22Rv1 (cell line): ENCODE results near the gene UQCRC1.

Experiments
- H3K27ac ChIP-seq: fragments of 450-650 bp; 2 replicates; pipeline ENCODE4 v1.5.1; 2017
- ZFX ChIP-seq: fragments of 450-650 bp; IDR thresholded peaks from 2 replicates; pipeline ENCODE4 v1.6.1; 2017; ENCODE audit warnings: antibody characterized with exemption, borderline replicate concordance
- TF ChIP-seq, protein P1 (sequence below): fragments of 450-650 bp; IDR thresholded peaks from 2 replicates; pipeline ENCODE4 v1.5.1; 2017; ENCODE audit warnings: mild to moderate bottlenecking

UQCRC1 gene

DNA sequence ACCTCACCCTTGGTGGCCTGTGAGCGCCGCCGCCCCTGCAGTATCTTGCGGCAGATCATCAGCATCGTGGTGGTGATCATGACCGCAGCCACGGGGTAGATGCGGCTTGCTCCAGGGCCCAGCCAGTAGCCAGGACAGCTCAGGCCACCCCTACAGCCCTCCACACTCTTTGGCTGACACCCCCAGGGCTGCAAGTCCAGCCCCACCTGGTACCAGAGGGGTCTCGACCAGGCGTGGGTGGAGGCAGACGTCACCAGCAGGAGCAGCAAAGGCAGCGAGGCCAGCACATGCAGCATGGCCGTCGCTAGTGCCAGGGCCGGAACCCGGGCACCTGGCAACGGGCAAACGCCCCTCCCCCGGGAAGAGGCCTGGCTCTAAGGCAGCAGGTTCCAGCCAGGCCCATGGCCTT lies 12.0 kb upstream of the UQCRC1 start, which contains the start of gene TMEM89:
Gene TMEM89 (minus strand): TSS at position 309 of the 409 bp plus-strand sequence. CDS start 13 bp downstream, at position 296.
- H3K27ac ChIP-seq: peak within 1 kb of the TSS; percentile 90
- no peak for TF ChIP-seq ZFX
- TF ChIP-seq, protein P1, sequence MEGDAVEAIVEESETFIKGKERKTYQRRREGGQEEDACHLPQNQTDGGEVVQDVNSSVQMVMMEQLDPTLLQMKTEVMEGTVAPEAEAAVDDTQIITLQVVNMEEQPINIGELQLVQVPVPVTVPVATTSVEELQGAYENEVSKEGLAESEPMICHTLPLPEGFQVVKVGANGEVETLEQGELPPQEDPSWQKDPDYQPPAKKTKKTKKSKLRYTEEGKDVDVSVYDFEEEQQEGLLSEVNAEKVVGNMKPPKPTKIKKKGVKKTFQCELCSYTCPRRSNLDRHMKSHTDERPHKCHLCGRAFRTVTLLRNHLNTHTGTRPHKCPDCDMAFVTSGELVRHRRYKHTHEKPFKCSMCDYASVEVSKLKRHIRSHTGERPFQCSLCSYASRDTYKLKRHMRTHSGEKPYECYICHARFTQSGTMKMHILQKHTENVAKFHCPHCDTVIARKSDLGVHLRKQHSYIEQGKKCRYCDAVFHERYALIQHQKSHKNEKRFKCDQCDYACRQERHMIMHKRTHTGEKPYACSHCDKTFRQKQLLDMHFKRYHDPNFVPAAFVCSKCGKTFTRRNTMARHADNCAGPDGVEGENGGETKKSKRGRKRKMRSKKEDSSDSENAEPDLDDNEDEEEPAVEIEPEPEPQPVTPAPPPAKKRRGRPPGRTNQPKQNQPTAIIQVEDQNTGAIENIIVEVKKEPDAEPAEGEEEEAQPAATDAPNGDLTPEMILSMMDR: no peak

DNA sequence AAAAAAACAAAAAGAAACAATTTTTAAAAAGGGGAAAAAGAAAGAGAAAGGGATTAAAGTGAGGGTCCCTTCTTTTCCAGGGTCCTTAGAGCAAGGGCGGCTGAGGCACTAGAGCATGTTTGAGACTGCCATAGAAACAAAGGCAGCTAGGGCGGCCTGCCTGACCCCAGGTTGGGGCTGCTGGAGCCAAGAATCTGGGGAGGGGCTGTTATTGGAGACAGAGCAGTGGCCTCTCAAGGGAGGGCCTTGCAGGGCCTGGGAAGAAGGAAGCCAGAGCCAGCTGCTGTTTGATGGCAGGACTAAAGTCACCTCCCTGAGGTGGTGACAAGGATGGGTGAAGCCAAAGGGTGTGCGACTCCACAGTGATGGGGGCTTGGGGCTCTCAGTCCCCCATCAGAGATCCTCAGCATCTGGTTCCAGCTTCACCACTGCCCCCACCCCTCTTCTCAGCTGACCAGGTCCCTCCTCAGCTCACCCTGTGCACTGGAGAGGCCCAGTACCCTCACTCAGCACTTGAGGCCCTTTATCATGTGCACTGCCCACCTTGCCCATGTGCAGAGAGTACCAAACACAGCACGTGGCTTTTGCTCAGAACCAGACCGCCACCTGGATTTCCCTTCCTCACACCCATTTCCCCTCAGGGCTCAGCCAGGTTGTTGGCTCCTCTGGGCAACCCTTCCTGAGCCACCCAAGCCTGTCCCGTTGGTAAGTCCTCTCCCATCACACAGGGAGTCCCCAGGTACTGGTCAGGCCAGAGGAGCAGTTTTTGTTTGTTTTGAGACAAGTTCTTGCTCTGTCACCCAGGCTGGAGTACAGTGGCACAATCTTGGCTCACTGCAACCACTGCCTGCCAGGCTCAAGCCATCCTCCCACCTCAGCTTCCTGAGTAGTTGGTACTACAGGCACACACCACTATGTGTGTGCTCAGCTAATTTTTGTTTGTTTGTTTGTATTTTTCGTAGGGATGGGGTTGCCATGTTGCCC lies 10.4 kb upstream of the UQCRC1 start:
- TF ChIP-seq, protein P1: no peak
- peak overlapping the region; percentile 73 for H3K27ac ChIP-seq

DNA sequence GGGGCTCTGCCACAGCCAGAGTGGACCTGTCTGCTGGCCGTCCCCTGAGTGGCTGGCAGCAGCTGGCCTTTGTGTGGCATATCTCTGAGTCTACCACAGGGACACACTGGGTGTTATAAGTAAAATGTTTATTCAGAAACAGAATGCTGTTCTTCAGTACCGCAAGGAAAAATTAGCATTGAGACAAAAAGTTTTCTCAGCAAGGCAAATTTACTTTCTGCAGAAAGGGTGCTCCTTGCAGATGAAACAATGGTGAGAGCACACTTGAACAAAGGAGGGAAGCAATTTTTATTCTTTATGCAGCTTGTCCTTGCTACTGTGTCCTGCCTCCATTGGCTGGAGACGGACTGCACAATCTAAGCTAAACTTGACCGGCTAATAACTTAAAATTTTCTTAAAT lies 8.1 kb upstream of the UQCRC1 start:
- H3K27ac ChIP-seq: peak overlapping the region; percentile 73
- TF ChIP-seq, protein P1: no peak
- no peak for TF ChIP-seq ZFX

DNA sequence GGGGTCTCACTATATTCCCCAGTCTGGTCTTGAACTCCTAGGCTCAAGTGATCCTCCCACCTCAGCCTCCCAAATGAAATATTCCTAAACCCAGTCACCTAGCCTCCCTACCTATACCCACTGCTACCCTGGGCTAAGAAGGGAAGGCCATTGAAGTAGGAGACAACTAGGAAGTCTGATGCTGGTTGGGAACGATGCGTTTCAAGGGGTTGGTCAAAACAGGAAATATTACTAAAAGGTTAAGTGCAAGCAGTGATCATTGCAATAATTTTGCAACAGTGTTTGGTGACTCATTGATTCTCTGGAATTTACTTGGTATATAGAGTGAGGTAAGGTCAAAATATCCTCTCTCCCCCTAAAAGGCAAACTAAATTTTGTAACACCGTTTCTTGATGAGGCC lies 4.6 kb upstream of the UQCRC1 start:
- no peak for TF ChIP-seq ZFX
- TF ChIP-seq, protein P1: no peak

DNA sequence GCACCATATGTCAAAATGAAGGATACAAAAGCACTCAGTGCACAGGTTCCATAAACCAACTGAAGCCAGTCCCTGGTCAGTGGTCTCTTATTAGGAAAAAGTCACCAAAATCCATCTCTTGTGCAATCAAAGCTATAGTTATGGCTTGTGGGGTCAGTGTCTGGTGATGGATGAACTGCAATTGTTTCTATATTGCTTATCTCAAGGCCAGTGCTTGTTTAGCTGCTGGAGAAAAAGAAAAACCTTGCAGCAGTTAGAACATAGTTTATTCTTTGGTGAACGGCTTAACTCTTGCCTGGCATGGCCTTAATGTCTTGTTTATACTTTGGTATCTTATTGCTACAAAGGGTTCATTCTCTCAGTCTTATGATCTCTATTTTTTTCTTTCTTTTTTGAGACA lies 2.9 kb upstream of the UQCRC1 start:
- no peak overlapping the region for H3K27ac ChIP-seq
- TF ChIP-seq ZFX: no peak
- TF ChIP-seq, protein P1: no peak

More for the DNA sequence above, 4.6 kb upstream of the UQCRC1 start:
- no peak overlapping the region for H3K27ac ChIP-seq

DNA sequence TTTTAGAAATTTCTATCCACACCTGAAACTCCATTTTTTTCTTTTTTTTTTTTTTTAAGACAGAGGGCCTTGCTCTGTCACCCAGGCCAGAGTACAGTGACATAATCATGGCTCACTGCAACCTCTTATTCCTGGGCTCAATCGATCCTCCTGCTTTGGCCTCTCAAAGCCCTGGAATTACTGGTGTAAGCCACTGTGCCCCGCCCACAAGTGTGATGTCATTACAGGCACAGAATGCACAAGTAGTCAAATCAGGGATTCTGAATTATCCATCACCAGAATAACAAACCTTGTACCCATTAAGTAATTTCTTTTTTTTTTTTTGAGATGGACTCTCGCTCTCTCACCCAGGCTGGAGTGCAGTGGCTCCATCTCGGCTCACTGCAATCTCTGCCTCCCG lies 1.9 kb downstream of the UQCRC1 start:
- H3K27ac ChIP-seq: 0 out of 2 replicates have a peak overlapping the region, but pooled peaks have one; percentile 94
- no peak for TF ChIP-seq ZFX
- TF ChIP-seq, protein P1: no peak

DNA sequence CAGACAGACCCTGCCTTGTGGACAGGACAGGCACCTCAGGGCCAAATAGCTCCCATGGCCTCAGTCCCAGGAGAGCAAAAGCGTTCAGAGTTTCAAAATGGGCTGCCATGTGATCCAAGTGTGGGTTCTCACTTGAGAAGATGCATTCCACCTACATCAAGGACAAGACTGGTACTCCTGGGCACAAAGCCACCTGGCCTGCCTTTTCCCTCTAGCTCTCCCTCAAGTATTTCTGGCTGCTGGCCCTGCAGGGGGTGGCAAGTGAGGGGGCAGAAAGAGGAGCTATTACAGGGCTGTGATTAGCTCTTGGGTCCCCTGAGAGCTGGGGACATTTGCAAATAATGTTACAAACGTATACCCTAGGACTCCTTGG lies 7.8 kb downstream of the UQCRC1 start:
- no peak overlapping the region for H3K27ac ChIP-seq
- no peak for TF ChIP-seq ZFX
- TF ChIP-seq, protein P1: no peak
